HG03060 (cell line): ENCODE measurements around the gene HPDL.
A peak's percentile ranks its signal among the peaks of the same experiment; 100 is the strongest.

Experiments used
- ATAC-seq: cut with Tn5 transposase; IDR thresholded peaks from one replicate; pipeline ENCODE4 v1.9.1; 2021; ENCODE audit warnings: low read depth, moderate number of reproducible peaks; ENCODE audit not compliant: unreplicated experiment

HPDL gene

GRCh38 chr1:45321444-45321843, 5.3 kb upstream of the HPDL start:
- no peak for ATAC-seq

- no peak for ATAC-seq
Measured at GRCh38 chr1:45322486-45323040, 4.1 kb upstream of the HPDL start.

- no peak for ATAC-seq
Measured at GRCh38 chr1:45325851-45326506, 716 bp upstream of the HPDL start.

GRCh38 chr1:45327644-45328515, 1.2 kb downstream of the HPDL start:
- no peak for ATAC-seq

GRCh38 chr1:45328680-45329079, 2.0 kb downstream of the HPDL start:
- ATAC-seq, result no peak

- ATAC-seq, result no peak
Measured at GRCh38 chr1:45329445-45329844, 2.8 kb downstream of the HPDL start.

GRCh38 chr1:45331436-45332345, 5.0 kb downstream of the HPDL start:
- no peak for ATAC-seq

- no peak for ATAC-seq
Measured at GRCh38 chr1:45332346-45332720, 5.6 kb downstream of the HPDL start.

- ATAC-seq, result no peak
Measured at GRCh38 chr1:45334308-45335245, 7.9 kb downstream of the HPDL start.

GRCh38 chr1:45335855-45336324, 9.2 kb downstream of the HPDL start:
- ATAC-seq, result no peak

- ATAC-seq, result no peak
Measured at GRCh38 chr1:45337630-45338325, 11.1 kb downstream of the HPDL start.

- peak; percentile 47 for ATAC-seq
Measured at GRCh38 chr1:45339789-45340558, 13.3 kb downstream of the HPDL start, which contains the start of the genes MUTYH and TOE1. TSS of gene MUTYH (minus strand) at chr1:45340440. CDS start at chr1:45334505, 5,935 bp downstream. TSS of gene TOE1 (plus strand) at chr1:45340170. CDS start at chr1:45340253, 83 bp downstream.

- no peak for ATAC-seq
Measured at GRCh38 chr1:45340816-45341466, 14.2 kb downstream of the HPDL start.

GRCh38 chr1:45344499-45344898, 17.8 kb downstream of the HPDL start:
- ATAC-seq, result no peak

- no peak for ATAC-seq
Measured at GRCh38 chr1:45345014-45345413, 18.3 kb downstream of the HPDL start.

- ATAC-seq, result no peak
Measured at GRCh38 chr1:45346473-45346872, 19.8 kb downstream of the HPDL start.

- no peak for ATAC-seq
Measured at GRCh38 chr1:45348020-45348419, 21.3 kb downstream of the HPDL start.
